ENCODE results near the gene QKI.

Gene QKI

DNA sequence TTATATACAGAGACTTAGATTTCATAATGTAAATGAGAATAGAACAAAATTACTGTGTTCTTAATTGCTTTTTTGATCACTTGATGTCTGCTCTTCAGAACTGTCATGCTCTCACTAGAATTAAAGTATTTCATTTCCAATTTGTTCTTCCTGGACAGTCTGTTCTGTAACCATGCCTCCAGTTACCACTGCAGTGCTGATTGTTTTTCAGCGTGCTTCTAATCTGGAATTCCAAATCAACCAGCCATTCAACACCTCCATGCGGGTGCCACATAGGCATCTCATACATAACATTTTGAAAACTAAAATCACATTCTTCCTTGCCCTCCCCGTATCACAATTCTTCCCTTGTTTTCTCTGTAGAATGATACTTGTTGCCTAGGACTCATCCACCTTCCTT is 132.8 kb downstream of the QKI start:
- ChIA-PET POLR2A (no interaction called here), CTCF (interaction anchor here (0.7 kb wide), 1 partner anchor 750 kb away, joined by 3 read pairs; no protein-coding TSS in a partner anchor)
- no peaks in the 10 kb centered on the region for H3K4me1 ChIP-seq (ENCODE audit: control insufficient read depth, insufficient read depth, low read length)
- TF ChIP-seq, protein P1, sequence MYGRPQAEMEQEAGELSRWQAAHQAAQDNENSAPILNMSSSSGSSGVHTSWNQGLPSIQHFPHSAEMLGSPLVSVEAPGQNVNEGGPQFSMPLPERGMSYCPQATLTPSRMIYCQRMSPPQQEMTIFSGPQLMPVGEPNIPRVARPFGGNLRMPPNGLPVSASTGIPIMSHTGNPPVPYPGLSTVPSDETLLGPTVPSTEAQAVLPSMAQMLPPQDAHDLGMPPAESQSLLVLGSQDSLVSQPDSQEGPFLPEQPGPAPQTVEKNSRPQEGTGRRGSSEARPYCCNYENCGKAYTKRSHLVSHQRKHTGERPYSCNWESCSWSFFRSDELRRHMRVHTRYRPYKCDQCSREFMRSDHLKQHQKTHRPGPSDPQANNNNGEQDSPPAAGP (tag by site-specific recombination; IDR thresholded peaks at IDR 0.05): no peak
- TF ChIP-seq KLF1 (tag by site-specific recombination; IDR thresholded peaks at IDR 0.05) (no peak), ZNF513 (tag by site-specific recombination; IDR thresholded peaks at IDR 0.05) (no peak), ZNF704 (tag by site-specific recombination; IDR thresholded peaks at IDR 0.05) (no peak), ZNF10 (tag by site-specific recombination; IDR thresholded peaks at IDR 0.05) (no peak), ZBTB20 (tag by site-specific recombination; IDR thresholded peaks at IDR 0.05) (no peak), ZBTB44 (tag by site-specific recombination; IDR thresholded peaks at IDR 0.05) (no peak), ZNF747 (tag by site-specific recombination; IDR thresholded peaks at IDR 0.05) (no peak), ZNF785 (tag by site-specific recombination; IDR thresholded peaks at IDR 0.05) (no peak), SCRT2 (tag by site-specific recombination; IDR thresholded peaks at IDR 0.05) (no peak), ZSCAN23 (tag by site-specific recombination; IDR thresholded peaks at IDR 0.05) (no peak), ZNF23 (tag by site-specific recombination; IDR thresholded peaks at IDR 0.05; ENCODE audit: borderline replicate concordance) (no peak), ZSCAN16 (tag by site-specific recombination; IDR thresholded peaks at IDR 0.05) (no peak)
- TF ChIP-seq, protein P2, sequence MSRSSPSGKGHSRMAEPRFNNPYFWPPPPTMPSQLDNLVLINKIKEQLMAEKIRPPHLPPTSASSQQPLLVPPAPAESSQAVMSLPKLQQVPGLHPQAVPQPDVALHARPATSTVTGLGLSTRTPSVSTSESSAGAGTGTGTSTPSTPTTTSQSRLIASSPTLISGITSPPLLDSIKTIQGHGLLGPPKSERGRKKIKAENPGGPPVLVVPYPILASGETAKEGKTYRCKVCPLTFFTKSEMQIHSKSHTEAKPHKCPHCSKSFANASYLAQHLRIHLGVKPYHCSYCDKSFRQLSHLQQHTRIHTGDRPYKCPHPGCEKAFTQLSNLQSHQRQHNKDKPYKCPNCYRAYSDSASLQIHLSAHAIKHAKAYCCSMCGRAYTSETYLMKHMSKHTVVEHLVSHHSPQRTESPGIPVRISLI (tag by site-specific recombination; IDR thresholded peaks at IDR 0.05): no peak
- H3K36me3 ChIP-seq (ENCODE audit: control insufficient read depth in 2 of 2, insufficient read depth in 1 of 2, low read length in 2 of 2): peaks cover 0 to 7% of the 10 kb centered on the region in 2 experiments; a peak in 2 of 3 replicates
- no peaks in the 10 kb centered on the region for H3K9me3 ChIP-seq (ENCODE audit: control insufficient read depth, insufficient read depth, low read depth, low read length)
- no peak overlapping the region for H3K27ac ChIP-seq (ENCODE audit: extremely low read depth, low read depth, low read length)
- H3K4me3 ChIP-seq (ENCODE audit: low read depth, low read length): no peak overlapping the region

GRCh38 chr6:163548624-163549023 is 134.1 kb downstream of the QKI start:
- Histone ChIP-seq H3K9me3 (ENCODE audit: control insufficient read depth, insufficient read depth, low read depth, low read length) (no peaks in the 10 kb centered on the region), H3K36me3 (ENCODE audit: control insufficient read depth in 2 of 2, insufficient read depth in 1 of 2, low read length in 2 of 2) (peaks cover 0 to 11% of the 10 kb centered on the region in 2 experiments; a peak in 2 of 3 replicates), H3K4me1 (ENCODE audit: control insufficient read depth, insufficient read depth, low read length) (no peaks in the 10 kb centered on the region), H3K4me3 (ENCODE audit: low read depth, low read length) (no peak overlapping the region), H3K27ac (ENCODE audit: extremely low read depth, low read depth, low read length) (no peak overlapping the region)
- TF ChIP-seq ZNF140 (tag by site-specific recombination; IDR thresholded peaks at IDR 0.05) (no peak), BCL11B (tag by site-specific recombination; IDR thresholded peaks at IDR 0.05; ENCODE audit: low read depth) (no peak), ZNF624 (tag by site-specific recombination; IDR thresholded peaks at IDR 0.05) (no peak), KLF1 (tag by site-specific recombination; IDR thresholded peaks at IDR 0.05) (no peak), ZNF292 (tag by site-specific recombination; IDR thresholded peaks at IDR 0.05; ENCODE audit: borderline replicate concordance, low read depth) (no peak)
- POLR2A ChIA-PET: no interaction called here
- CTCF ChIA-PET: no interaction called here

Data from HEK293 (cell line).